Smooth muscle cell of trachea (primary cell): ENCODE data around the gene PDE4A. TPM values are rescaled to one million over a fixed set of nuclear protein-coding genes. Genes with fewer than 3 reads are reported as not detected.

Experiments
- total RNA-seq: library from RNA; depleted of rRNA; stranded (reverse); fragments of >200 nt; gene quantifications from 2 replicates; pipeline ENCODE4 v1.2.1, GENCODE V29; 2014

The PDE4A gene
- 6.3 and 8.7 TPM in 2 replicates for total RNA-seq

DNA sequence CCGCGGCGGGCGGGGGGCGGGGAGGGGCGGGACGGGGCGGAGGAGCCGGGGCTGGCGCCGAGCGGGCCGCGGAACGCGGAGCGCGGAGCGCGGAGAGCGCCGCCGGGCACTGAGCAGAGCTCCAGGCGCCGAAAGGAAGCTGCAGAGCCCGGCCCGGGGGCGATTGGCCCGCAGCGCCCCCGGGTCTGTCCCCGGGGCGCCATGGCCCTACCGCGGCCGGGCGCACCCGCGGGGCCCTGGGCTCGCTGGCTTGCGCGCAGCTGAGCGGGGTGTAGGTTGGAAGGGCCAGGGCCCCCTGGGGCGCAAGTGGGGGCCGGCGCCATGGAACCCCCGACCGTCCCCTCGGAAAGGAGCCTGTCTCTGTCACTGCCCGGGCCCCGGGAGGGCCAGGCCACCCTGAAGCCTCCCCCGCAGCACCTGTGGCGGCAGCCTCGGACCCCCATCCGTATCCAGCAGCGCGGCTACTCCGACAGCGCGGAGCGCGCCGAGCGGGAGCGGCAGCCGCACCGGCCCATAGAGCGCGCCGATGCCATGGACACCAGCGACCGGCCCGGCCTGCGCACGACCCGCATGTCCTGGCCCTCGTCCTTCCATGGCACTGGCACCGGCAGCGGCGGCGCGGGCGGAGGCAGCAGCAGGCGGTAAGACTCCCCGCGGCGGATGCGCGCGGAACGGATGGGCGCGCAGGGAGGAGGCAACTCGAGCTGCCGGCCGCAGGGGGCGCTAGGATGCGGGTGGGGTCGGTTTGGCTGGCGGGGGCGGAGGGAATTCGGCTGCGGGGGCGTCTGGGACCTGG lies at the start of gene PDE4A:
TSS of gene PDE4A (plus strand) at position 95 of the 796 bp plus-strand sequence. CDS start at position 322, 227 bp downstream.

DNA sequence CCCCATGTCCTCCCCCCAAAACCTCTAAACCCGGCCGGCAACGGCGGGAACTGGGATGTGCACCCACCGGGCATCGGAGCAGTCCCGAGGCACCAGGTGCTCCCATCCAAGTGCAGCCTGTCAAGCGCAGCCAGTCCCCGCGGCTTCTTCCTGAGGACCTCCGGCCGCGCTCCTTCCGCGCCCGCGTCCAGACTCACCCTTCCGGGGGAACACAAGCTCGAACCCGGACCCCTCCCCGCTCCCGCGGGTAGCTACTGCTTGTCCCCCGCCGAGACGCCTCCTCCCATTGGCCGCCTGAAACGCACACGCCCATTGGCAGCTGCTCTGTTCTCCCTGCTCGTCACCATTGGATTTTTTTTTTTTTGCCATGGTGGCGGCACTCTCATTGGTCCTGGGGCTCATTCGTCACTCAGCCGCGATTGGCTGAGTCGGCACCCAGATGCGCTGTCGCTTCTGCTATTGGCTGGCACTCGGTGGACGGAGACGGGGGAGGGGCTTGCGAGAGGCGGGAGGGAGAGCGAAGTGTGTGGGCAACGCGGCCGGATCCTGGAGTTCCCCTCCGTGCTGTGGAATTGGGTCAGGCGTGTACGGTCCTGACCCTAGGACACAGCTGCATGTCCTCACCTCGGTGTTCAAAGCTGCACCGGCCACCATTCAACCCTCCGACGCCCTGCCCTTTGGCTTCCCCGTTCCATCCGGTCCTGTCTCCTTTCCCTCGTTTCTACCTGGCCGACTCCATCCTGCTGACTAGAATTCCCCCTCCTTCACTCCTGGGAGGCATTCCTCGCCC lies 39.8 kb upstream of the PDE4A start, which contains the start of gene TYK2:
TSS of gene TYK2 (minus strand) at position 260 of the 790 bp plus-strand sequence. CDS start 2,166 bp downstream, outside the sequence.

DNA sequence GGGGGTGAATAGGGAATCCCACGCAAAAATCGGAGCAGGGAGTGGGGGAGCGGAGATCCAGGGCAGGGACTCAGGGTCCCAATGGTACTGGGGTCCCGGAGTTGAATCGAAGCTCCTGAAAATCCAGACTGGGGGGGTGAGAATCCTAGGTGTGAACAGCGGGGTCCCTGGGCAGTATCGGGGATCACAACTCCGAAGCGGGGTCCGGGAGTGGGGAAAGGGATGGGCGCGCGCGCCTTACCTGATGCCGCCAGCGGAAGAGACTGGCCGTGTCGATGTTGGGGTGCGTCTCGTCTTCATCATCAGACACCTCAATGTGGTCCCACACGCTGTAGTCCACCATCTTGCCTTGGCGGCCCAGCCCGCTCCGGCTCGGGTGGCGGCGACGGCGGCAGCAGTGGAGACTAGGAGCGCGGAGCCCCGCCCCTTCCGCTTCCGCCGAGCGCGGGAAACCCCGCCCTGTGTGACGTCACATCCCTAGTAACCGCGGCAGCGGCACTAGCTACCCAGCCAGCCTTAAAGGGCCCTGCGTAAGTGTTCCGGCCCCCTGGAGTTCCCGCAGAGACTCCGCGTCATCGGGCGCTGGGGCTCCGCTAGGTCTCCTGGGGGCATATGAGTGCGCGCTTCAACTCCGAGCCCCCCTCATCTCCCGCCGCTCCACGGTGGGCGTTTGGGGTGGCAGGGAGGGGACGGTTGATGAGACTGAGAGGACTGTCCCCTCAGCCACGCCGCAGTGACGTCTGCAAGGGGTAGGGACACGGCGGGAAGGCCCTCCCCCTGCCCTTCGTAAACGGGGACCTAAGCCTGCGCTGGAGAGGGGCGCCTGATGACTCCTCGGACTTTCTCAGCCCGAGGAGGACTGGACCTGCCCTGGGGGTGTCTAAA lies 17.0 kb upstream of the PDE4A start, which contains the start of gene CDC37:
TSS of gene CDC37 (minus strand) at position 406 of the 885 bp plus-strand sequence. CDS start at position 343, 63 bp downstream.

DNA sequence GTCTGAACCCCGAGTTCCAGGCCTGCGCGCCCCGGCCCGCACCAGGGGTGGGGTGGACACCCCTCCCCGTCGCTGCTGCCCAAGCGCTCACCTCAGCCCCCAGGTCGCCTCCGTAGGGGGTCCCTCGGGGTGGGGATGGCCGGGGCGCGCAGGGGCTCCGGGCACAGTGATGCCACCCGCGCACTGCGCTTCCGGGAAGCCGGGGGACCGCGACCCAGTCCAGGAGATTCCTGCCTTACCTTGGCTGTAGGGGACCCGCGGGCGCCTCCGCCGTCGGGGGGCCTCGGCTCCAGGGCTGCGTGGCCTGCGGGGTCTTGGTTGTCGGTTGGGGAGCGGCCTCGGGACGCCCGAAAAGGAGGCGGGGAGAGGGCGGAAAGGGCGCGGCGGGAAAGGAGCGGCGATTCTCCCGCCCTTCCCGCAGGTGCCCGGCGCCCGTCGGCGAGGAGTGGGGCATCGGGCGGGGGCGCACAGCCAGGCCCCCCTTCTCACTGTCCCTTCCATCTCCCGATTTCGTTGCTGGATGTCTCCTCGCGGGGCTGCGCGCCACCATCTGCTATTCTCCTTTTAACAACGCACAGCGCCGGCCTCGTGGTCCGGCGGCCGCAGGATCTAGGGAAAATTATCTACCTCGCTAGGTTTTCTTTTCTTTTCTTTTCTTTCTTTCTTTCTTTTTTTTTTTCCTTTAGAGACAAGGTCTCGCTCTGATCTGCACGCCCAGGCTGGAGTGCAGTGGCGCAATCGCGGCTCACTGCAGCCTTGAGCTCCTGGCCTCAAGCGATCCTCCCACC lies 82.9 kb downstream of the PDE4A start, which contains the start of gene KEAP1:
TSS of gene KEAP1 (minus strand) at position 355 of the 788 bp plus-strand sequence. CDS start 3,323 bp downstream, outside the sequence.

DNA sequence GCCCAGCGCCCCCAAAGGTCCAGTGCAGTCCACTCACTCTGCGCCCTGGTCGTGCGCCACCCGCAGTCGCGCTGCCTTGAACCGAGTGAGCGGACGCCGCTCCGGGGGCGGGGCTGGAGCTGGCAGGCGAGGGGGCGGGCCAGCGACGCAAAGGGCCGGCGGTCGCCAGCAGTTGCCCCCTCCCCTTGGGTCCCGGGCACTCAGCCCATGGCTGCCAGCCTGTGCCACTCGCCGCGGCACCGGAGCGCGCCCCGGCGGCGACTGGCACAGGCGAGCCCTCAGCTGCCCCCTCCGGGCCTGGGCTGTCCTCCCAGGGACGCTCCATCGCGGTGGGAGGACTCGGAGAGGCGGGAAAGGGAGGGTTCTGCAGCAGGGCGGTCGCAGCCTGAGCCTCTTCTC lies 97.0 kb downstream of the PDE4A start, which contains the start of gene S1PR5:
TSS of gene S1PR5 (minus strand) at position 87 of the 399 bp plus-strand sequence. CDS start 2,436 bp downstream, outside the sequence.

Other genes starting within 250 kb of the PDE4A start
- gene DNMT1, start 225.6 kb upstream of the PDE4A start, total RNA-seq = 44.0 and 97.9 TPM in 2 replicates
- gene S1PR2, start 189.2 kb upstream of the PDE4A start, total RNA-seq = 37.7 and 70.8 TPM in 2 replicates
- 25.3 and 29.5 TPM in 2 replicates for gene MRPL4, start 168.3 kb upstream of the PDE4A start, total RNA-seq
- 1.7 and 15.9 TPM in 2 replicates for gene ICAM1, start 149.4 kb upstream of the PDE4A start, total RNA-seq
- 1.2 and 3.5 TPM in 2 replicates for gene ICAM4, start 133.6 kb upstream of the PDE4A start, total RNA-seq
- 2.6 and 4.0 TPM in 2 replicates for gene ICAM5, start 130.6 kb upstream of the PDE4A start, total RNA-seq
- 0.29 and 0.50 TPM in 2 replicates for gene ZGLP1, start 110.7 kb upstream of the PDE4A start, total RNA-seq
- 15.0 and 20.0 TPM in 2 replicates for gene FDX2, start 104.5 kb upstream of the PDE4A start, total RNA-seq
- 12.1 and 14.4 TPM in 2 replicates for gene RAVER1, start 87.0 kb upstream of the PDE4A start, total RNA-seq
- 5.1 and 7.0 TPM in 2 replicates for gene ICAM3, start 80.9 kb upstream of the PDE4A start, total RNA-seq
- gene TYK2, start 40.0 kb upstream of the PDE4A start, total RNA-seq = 65.9 and 101 TPM in 2 replicates
- gene CDC37, start 17.0 kb upstream of the PDE4A start, total RNA-seq = 166 and 189 TPM in 2 replicates
- 91.0 and 150 TPM in 2 replicates for gene KEAP1, start 82.8 kb downstream of the PDE4A start, total RNA-seq
- 0.15 and 0.17 TPM in 2 replicates for gene S1PR5, start 96.9 kb downstream of the PDE4A start, total RNA-seq
- gene ATG4D, start 123.4 kb downstream of the PDE4A start, total RNA-seq = 10.5 and 12.9 TPM in 2 replicates
- 5.7 and 6.9 TPM in 2 replicates for gene KRI1, start 145.5 kb downstream of the PDE4A start, total RNA-seq
- gene CDKN2D, start 148.4 kb downstream of the PDE4A start, total RNA-seq = 3.5 and 9.9 TPM in 2 replicates
- not detected in 2 replicates for gene AP1M2, start 166.8 kb downstream of the PDE4A start, total RNA-seq
- 43.2 and 45.3 TPM in 2 replicates for gene SLC44A2, start 205.0 kb downstream of the PDE4A start, total RNA-seq
- 81.2 and 129 TPM in 2 replicates for gene ILF3, start 233.8 kb downstream of the PDE4A start, total RNA-seq